ENCODE results near the gene GOLGA8H.
"Not testable (repeated sequence)": the region's sequence is repeated elsewhere in the genome, so short reads cannot be mapped to it uniquely, and the experiment has no call there.

DNA sequence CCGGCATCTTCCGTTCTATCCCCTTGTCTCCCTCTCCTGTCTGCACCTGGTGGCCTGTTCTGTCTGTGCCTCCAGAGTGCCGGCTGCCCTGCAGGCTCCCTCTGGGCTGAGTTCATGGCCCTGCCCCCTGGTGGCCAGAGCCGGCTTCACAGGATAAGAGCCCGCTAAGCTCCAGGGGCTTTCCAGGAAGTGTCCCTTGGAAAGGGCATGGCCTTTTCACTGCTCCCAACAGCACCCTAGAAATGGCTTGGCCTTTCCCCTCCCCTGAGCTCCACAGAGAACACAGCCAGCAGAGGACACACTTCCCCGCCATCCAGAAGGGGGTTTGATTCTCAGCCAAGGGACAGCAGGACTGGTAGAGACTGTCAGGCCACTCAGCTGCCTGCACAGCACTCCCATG lies 36.9 kb upstream of the GOLGA8H start:
- TF ChIP-seq JUND (IDR thresholded peaks at IDR 0.05); GABPA (IDR thresholded peaks at IDR 0.05 in 1 of 2, conservative IDR thresholded peaks at IDR 0.05 in 1 of 2); YY1 (IDR thresholded peaks at IDR 0.05); TAF1 (conservative IDR thresholded peaks at IDR 0.05); NR2F2 (IDR thresholded peaks at IDR 0.05); SP1 (IDR thresholded peaks at IDR 0.05); HNF4G (IDR thresholded peaks at IDR 0.05): not testable (repeated sequence)
- TF ChIP-seq, protein P1, sequence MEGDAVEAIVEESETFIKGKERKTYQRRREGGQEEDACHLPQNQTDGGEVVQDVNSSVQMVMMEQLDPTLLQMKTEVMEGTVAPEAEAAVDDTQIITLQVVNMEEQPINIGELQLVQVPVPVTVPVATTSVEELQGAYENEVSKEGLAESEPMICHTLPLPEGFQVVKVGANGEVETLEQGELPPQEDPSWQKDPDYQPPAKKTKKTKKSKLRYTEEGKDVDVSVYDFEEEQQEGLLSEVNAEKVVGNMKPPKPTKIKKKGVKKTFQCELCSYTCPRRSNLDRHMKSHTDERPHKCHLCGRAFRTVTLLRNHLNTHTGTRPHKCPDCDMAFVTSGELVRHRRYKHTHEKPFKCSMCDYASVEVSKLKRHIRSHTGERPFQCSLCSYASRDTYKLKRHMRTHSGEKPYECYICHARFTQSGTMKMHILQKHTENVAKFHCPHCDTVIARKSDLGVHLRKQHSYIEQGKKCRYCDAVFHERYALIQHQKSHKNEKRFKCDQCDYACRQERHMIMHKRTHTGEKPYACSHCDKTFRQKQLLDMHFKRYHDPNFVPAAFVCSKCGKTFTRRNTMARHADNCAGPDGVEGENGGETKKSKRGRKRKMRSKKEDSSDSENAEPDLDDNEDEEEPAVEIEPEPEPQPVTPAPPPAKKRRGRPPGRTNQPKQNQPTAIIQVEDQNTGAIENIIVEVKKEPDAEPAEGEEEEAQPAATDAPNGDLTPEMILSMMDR (IDR thresholded peaks at IDR 0.05; ENCODE audit: low read depth, low read length, missing input control), result not testable (repeated sequence)
- TF ChIP-seq, protein P2, sequence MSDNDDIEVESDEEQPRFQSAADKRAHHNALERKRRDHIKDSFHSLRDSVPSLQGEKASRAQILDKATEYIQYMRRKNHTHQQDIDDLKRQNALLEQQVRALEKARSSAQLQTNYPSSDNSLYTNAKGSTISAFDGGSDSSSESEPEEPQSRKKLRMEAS (IDR thresholded peaks at IDR 0.05), result not testable (repeated sequence)
- TF ChIP-seq, protein P3, sequence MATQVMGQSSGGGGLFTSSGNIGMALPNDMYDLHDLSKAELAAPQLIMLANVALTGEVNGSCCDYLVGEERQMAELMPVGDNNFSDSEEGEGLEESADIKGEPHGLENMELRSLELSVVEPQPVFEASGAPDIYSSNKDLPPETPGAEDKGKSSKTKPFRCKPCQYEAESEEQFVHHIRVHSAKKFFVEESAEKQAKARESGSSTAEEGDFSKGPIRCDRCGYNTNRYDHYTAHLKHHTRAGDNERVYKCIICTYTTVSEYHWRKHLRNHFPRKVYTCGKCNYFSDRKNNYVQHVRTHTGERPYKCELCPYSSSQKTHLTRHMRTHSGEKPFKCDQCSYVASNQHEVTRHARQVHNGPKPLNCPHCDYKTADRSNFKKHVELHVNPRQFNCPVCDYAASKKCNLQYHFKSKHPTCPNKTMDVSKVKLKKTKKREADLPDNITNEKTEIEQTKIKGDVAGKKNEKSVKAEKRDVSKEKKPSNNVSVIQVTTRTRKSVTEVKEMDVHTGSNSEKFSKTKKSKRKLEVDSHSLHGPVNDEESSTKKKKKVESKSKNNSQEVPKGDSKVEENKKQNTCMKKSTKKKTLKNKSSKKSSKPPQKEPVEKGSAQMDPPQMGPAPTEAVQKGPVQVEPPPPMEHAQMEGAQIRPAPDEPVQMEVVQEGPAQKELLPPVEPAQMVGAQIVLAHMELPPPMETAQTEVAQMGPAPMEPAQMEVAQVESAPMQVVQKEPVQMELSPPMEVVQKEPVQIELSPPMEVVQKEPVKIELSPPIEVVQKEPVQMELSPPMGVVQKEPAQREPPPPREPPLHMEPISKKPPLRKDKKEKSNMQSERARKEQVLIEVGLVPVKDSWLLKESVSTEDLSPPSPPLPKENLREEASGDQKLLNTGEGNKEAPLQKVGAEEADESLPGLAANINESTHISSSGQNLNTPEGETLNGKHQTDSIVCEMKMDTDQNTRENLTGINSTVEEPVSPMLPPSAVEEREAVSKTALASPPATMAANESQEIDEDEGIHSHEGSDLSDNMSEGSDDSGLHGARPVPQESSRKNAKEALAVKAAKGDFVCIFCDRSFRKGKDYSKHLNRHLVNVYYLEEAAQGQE (IDR thresholded peaks at IDR 0.05), result not testable (repeated sequence)
